Measurements from ENCODE around the gene CCDC185.

CCDC185 gene

DNA sequence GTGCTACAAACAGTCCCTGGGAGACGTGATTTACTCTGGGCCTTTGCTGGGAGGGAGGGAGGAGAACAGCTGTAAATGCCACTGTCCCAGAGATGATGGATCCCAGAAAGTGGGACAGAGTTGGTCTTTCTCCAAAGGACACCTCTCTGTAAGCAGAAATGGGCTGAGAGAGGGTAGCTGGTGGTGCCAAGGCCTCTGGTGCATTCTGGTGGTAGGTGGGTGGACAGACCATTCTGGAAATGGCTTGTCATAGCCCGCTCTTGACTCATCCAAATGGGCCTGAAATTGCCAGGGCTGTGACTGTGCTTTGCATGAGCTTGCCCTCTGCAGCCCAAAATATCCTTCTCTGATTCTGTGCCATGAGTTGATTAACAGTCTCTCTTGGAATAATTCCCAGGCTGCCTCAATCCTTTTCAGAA is 36.1 kb downstream of the CCDC185 start:
- no peak for DNase-seq (ENCODE audit: low spot score)
- no peak for FAIRE-seq

DNA sequence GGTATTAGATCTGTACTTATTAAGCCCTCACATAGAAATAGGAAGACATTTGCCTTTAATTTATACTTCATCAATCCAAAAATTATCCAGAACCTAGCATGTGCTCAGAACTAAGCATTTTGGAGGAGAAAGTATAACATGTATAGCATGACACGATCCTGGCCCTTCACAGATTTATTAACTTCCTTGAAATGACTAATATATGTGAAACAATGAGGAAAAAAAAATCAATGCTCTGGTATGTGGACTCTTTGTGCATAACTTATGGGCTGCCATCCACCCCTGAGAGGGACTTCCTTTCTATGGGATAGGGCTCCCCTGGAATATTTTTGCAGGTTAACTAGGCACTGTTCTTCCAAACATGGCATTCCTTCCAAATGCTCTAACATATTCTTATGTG is 36.6 kb downstream of the CCDC185 start:
- no peak for DNase-seq (ENCODE audit: low spot score)
- FAIRE-seq: no peak

DNA sequence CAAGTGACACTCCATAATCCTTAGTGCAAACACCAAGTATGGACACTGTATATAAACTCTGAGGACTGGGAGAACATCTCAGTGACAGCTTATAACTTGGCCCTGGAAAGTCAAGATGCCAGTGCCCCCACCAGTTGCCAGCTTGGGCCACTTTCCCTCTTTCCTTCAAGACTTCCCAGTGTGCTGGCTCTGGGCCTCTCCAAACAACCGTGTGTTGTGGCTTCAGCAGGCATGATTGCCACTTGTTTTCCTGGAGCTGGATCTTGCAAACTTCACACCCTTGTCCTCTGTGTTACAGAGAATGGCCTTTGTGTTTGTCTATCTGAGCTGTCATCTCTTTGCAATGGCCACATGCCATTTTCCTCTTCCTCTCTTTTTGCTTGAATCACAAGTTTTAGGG is 37.0 kb downstream of the CCDC185 start:
- DNase-seq (ENCODE audit: low spot score) (no peak), FAIRE-seq (no peak)

- DNase-seq (ENCODE audit: low spot score): no peak
- no peak for FAIRE-seq
These were observed 43.9 kb downstream of the CCDC185 start for GRCh38 chr1:223437151-223437550.

- no peak for FAIRE-seq
- DNase-seq (ENCODE audit: low spot score): no peak
These were observed 50.2 kb downstream of the CCDC185 start for GRCh38 chr1:223443397-223443796.

- DNase-seq (ENCODE audit: low spot score) (no peak), FAIRE-seq (no peak)
These were observed 51.2 kb downstream of the CCDC185 start for GRCh38 chr1:223444411-223444810.

Data from urothelium cell line (cell line).